HS-5 (cell line): Measurements from ENCODE around the gene MRPL4.

Source experiments
- DNase-seq: peaks from one replicate; pipeline ENCODE4 v3.0.0-alpha.2; 2012; ENCODE audit warnings: low read depth

MRPL4 gene

DNA sequence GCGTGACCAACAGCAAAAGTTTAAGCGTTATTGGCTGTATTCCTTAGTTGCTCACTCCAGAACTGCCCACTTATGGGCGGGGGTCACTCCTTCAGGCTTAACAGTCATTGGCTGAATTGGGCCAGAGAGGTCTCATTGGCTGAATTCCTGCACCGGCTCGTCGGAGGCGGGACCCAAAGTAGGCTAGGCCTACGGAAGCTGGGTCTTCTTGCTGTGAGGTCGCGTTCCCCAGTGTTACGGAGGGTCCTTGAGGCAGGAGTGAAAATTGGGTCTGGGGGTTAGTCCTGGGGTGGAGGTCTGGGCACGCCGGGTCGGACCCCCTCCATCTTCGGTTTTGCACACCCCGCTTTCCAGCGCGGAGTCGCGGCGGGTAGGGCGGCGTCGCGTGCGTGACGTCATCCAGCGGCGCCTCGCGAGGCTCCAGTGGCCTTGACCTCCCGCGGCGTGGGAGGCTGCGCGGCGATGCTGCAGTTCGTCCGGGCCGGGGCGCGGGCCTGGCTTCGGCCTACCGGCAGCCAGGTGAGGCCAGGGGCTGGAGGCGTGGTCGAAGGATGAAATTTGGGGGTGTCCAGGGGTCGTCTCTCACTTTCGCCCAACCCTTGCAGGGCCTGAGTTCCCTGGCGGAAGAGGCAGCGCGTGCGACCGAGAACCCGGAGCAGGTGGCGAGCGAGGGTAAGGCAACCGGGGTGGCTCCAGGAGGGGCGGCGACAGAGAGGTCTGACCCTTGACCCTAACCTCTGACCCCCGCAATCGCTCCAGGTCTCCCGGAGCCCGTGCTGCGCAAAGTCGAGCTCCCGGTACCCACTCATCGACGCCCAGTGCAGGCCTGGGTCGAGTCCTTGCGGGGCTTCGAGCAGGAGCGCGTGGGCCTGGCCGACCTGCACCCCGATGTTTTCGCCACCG is at the start of gene MRPL4:
Gene MRPL4, plus strand, starts transcription at position 423 of the 903 bp plus-strand sequence. Its CDS starts 40 bp downstream, at position 463.
- peak; percentile 99 for DNase-seq

DNA sequence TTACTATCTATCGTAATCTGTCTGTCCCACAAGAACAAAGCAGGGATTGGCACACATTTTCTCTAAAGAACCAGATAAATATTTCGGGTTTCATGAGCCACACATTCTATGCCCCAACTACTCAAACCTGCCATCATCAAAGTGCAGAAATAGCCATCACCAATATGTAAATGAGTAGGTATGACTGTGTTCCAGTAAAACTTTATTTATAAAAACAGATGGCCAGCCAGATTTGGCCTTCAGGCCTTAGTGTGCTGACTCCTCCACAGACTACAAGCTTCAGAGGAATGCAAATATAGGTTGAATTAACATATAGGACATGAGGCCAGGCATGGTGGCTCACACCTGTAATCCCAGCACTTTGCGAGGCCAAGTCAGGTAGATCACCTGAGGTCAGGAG is 48.3 kb upstream of the MRPL4 start:
- no peak for DNase-seq

DNA sequence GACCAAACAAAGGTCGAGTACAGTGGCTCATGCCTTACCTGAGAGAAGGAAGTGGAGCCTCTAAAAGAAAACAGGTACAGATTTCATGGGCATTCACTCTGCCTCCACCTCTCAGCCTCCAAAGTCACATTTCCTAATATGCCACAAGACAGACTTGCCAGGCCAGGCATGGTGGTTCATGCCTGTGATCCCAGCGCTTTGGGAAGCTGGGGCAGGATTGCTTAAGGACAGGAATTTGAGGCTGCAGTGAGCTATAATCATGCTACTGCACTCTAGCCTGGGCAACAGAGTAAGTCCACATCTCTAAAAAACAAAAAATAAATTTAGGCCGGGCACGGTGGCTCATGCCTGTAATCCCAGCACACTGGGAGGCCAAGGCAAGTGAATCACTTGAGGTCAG is 46.4 kb upstream of the MRPL4 start:
- DNase-seq: no peak

DNA sequence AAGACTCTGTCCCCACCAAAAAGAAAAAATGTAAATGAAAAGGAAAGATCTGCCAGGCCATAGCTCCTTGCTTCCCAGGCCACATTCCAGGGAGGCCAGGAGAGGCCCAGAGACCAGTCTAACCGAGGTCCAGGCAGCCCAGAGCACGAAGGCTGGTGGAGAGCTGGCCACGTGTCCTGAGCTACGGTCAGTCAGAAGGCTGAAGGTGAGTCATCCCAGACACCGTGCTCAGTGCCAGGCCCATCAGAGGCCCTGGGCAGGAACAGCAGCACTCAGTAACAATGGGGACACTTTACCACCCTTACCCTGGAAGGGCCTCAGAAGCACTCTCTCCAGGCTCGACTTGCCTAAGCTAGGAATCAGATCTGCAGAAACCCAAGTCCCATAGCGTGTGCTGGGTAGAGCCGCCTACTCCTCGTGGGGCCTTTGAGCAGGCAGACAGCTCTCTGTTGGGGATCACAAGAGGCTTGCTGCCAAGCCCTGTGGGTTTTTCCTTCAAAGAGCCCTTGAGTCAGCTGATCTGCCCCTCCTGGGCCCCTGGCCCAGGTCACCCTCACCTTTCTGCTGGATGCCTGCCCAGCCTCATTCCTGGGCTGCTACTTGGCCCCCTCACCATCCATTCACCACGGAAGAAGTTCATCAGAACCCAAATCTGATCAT is 45.7 kb upstream of the MRPL4 start:
- no peak for DNase-seq

DNA sequence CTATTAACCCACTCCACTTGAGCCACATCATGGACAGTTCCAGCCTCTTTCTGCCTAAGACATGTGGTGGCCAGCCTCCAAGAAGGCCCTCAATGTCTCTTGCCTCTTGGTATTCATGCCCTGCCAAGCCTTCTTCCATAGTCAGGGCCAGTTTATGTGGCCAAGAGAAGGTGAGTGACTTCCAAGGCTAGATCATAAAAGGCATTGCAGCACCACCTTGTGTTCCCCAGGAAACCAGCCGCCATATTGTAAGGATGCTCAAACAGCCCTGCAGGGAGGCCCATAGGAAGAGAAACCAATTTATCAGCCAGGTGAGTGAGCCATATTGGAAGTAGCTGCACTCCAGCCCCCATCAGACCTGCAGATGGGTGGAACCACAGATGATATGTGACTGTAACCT is 45.0 kb upstream of the MRPL4 start:
- no peak for DNase-seq

DNA sequence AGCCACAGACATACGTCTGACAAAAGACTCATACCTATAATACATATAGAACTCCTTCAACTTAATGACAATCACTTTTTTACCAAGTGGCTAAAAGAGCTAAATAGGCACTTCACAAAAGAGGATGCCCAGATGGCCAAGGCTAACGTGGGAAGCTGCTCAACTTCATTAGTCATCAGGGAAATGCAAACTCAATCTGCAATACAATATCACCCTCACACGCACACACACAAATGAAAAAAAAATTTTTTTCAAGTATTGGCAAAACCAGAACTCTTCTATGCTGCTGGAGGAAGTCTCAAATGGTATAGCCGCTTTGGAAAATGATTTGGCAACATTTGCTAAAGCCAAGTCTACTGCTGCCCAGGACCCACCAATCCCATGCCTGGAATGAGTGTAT is 42.7 kb upstream of the MRPL4 start:
- DNase-seq: peak; percentile 71

DNA sequence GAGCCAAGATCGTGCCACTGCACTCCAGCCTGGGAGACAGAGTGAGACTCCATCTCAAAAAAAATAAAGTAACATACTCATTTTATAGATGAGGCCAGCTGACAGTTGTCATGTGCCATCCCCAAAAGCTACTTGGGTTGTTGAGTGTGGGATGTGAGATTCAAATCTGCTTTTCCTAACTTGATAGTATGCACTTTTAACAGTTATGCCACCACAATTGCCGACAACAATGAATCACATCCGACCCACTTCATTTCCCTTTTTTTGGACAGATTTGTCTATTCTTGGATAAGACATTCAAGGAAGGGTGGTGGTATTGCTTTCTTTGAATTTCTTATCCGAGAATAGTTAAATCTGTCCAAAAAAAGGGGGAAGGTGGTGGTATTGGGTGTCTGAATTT is 41.0 kb upstream of the MRPL4 start:
- DNase-seq: no peak

DNA sequence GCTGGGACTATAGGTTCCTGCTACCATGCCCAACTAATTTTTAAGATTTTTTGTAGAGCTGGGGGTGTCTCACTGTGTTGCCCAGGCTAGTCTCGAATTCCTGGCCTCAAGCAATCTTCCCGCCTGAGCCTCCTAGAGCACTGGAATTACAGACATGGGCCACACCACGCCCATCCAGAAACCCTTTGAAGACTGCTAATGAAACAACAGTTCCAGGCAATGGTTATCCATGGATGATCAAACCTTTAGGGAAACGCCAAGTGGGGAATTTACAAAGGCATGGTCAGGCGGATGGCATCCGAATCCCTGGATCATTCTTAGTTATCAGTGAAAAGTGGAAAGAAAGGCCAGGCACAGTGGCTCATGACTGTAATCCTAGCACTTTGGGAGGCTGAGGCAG is 40.3 kb upstream of the MRPL4 start:
- no peak for DNase-seq

DNA sequence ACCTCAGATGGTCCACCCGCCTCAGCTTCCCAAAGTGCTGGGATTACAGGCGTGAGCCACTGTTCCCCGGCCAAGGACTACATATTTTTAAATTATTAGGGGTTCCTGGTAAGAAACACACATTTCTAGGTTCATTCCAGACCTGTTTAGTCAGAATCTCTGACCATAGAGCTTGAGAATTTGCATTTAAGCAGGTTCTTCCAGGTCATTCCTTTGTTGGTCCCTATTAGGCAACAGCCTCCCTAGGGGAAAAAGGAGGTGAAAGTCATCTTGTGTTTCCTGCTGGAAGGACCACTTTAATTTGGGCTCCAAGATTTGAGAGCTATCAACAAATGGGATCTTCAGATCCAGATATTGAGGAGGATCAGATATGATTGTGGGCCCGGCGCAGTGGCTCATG is 37.2 kb upstream of the MRPL4 start:
- DNase-seq: peak; percentile 82

DNA sequence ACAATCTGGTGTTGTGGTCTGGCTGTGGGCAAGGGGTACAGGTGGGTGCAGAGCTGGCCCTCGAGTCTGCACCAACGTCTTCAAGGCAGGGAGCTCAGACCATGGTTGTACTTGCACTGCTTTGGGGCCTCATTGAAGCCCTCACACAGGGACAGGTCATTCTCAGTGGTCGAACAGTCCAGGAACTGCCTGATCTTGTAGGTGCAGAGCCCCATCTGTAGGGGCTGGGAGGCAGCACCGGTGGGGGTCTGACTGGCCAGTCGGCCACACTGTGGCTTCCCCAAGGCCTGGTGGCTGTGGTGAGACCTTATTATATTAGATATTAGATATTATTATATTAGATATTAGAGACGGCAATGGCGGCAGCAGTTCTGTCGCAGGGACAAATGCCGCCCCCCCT is 34.9 kb upstream of the MRPL4 start:
- DNase-seq: no peak

DNA sequence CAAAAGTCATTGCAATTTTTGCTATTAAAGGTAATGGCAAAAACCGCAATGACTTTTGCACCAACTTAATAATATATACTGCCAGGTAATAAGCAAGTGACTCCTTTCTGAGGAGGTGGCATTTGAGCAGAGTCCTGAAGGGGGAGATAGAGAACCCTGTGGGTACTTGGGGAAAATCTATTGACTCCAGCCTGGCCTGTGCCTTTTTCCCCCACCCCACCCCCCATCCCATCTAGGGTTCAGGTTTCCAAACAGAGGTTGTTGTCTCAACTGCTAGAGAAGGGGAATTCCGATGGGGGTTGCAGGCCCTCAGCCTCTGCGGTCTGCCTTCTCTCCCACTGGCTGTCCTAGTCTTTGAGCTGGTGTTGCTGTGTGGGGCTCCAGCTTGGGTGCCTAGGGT is 32.3 kb upstream of the MRPL4 start:
- DNase-seq: no peak

DNA sequence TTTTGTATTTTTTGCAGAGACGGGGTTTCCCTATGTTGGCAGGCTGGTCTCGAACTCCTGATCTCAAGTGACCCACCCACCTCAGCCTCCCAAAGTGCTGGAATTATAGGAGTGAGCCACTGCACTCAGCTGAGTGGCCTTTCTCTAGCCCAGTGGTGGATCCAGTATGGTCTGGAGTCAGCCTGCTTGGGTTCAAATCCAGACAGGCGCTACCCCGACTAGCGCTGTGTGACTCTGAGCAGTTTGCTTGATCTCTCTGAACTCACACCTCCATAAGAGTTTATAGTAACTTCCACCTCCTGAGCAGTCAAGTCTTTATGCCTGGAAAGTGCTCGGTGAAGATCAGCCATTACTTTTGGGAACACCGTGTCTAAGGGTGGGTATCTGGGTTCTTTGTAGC is 31.3 kb upstream of the MRPL4 start:
- no peak for DNase-seq

DNA sequence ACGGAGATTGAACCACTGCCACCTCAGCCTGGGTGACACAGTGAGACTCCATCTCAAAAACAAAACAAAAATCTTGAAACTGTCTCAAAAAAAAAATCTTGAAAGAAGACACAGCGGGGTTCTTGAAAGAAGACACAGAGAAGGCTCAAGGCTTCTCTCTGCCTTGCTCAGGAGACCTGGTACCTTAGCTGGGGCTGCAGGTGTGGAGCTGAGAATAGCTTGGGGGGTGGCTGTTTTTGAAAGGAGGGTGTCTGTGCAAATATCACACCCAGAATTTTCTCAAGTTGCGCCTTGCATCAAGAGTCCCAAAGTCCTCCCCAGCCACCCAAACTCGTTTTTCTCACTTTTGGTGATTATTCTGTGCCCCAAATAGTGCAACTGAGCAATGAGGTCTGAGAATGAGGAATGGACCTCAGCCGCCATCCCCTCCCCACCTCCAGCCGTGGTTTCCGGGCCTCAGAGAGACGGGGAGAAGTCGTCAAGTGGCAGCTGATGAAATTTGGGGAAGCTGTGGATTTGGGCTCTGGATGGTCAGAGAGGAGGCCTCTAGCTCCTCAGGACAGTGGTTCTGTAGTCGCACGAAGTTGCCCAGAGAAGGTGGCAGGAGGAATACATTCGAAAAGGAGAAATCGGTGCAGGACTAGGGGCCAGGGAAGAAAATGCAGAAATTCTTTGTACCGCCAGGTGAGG is 29.7 kb upstream of the MRPL4 start:
- DNase-seq: no peak

DNA sequence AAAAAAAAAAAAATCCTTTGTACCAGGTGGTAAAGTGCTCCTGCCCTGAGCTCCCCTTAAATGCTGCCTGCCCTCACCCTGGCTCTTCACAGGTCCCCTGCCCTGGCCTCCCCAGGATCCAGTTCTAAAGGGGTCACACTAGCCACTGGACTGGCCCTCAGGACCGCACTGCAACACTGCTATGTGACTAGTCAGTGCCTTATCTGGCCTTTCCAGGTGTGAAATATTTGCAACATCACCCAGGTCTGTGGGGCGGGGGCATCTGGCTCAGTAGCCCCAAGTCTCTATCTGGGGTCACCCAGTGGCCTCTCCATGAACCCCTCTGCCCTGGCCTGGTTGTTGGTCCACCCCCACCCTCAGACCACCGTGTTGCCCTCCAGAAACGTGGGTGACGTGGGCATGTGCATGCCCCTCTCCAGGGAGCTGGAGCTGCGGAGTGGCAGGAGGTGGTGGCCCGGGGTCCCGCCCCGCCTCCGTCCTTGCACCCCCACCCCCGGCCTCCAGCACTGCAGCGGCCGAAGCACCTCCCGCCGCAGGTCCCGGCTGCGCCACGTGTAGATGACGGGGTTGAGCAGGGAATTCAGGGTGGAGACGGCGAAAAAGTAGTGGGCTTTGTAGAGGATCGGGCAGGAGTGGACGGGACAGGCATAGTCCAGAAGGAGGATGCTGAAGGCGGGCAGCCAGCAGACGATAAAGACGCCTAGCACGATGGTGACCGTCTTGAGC is 28.4 kb upstream of the MRPL4 start:
- DNase-seq: no peak

DNA sequence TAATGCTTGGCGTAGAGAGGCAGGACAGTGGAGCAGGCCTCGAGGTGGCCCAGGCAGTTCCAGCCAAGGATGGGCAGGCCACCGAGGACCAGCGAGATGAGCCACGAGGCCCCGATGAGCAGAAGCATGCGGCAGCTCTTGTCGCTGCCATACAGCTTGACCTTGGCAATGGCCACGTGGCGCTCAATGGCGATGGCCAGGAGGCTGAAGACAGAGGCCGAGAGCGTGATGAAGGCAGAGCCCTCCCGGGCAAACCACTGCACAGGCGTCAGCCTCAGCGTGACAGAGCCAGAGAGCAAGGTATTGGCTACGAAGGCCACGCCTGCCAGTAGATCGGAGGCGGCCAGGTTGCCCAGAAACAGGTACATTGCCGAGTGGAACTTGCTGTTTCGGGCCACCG is 27.7 kb upstream of the MRPL4 start:
- no peak for DNase-seq

DNA sequence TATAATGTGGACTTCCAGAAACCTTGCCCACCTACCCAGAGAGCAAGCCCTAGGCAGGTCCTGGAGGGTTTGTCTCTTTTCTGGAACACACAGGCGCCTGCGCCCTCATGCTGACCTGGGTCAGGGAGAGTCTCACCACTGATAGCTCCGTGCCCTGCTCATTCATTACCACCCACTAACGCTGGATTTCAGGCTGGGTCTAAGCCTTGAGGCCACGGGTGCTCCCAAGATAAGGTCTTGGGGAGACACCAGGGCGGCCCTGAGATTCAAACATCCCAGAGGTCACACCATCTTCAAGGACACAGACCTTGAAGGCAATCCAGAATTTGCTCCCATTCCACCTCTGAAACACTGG is 26.0 kb upstream of the MRPL4 start:
- DNase-seq: no peak

DNA sequence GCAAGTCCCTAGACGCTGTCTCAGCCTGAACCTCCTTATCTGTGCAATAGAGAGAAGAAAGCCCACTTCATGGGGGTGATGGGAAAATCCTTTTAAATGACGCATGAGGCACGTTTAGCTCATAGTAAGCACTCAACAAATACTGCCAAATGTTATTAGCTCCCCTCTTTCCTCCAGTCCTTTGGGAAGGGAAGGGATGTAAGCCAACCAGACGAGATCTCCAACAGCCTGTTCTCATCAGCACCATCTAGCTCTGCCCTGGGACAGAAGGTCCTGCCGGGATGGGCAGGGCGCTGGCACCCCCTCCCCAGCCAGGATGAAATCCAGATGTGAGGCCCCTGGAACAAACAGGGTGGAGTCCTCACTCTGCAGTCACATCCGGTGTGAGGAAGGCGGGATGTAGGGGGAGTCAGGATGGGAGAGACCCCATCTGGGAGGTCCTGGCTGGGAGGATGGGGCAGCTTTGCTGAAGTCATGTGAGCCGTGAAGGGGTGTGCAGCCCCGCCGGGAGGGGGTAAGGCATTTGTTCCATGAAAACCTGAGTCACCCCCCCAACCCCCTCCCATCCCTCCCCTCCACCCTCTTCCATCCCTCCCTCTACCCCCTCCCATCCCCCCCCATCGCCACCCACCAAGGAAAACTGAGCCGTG is 25.5 kb upstream of the MRPL4 start:
- peak; percentile 79 for DNase-seq

DNA sequence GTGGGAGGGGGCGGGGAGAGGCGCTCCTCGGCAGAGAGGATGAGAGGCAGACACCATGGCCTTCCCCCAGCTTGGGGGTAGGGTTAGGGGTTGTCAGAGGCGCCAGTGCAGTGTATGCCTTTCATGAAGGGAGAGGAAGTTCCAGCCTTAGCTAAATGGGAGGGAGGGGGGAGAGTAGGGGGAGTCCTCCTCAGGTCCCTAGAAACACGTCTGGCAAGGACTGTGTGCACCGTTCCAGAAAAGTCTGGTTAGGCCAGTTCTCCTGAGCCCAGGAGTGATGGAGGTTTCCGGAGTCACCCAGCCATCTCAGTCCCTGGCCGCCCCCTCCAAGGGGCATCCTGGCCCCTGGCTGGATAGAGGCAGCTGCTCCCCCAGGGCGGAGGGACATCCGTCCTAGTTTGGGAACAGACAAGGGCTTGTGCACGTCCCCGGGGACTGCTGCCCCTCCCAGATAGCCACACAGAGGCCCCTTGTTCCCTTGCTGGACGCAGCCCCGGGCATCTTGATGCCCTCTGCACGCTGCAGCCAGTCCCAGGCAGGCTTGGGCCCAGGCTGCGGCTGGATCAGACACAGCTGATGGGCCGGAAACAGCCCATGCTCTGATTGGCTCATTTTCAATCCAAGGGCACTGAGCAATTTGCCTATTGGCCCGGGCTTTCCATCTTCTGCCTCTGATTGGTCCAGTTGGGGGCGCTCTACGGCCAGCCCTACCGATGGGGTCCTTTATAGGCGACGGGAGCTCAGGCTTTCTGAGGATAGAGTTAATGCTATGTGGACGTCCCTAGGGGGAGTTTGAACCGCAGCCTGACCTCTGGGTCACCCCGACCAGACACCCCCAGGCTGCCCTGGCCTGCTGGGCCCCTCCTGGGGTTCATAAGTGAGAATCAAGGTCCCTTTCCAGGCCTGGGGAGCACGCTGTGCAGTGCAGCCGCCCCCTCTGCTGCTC is 24.7 kb upstream of the MRPL4 start:
- no peak for DNase-seq

DNA sequence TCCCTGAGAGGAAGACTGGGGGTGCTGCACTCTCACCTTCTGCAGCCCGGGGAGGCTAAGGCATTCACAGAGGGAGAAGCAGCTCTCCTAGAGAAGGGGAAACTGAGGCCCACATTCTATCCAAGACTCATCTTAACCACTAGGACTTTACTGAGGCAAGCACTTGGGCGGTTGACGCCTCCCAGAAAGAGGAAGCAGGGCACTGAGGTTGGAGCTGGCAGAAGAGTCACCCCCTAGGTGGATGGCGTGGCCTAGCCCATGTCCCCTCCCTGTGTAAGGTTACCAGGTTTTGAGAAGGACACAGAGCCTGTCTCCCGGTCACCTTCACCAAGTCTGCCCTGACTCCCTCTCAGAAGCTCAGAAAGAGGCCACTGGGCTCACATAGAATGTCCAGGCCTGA is 23.6 kb upstream of the MRPL4 start:
- DNase-seq: no peak

DNA sequence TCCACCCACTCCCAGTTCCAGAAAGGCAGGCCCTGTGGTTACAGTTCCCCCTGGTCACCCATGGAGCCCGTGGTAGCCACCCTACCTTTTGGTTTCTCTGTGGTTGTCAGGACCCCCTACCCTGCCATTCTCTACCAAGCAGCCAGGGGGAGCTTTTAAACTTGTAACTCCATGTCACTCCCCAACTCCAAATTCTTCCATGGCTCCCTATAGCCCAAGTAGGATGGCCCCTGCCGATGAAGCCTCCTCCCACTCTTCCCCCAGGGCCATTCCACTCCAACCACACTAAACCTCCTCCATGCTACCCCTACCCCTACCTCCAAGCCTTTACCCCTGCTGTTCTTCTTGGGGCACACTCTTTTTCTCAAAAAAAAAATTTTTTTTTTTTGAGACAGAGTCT is 23.1 kb upstream of the MRPL4 start:
- DNase-seq: no peak
